ENCODE measurements around the gene MACROD2. TPM values are rescaled to one million over a fixed set of nuclear protein-coding genes. Genes with fewer than 3 reads are reported as not detected.

The MACROD2 gene
- total RNA-seq, 4 donors from 2014 or later, result 1.8 to 4.8 (median 2.9) TPM

DNA sequence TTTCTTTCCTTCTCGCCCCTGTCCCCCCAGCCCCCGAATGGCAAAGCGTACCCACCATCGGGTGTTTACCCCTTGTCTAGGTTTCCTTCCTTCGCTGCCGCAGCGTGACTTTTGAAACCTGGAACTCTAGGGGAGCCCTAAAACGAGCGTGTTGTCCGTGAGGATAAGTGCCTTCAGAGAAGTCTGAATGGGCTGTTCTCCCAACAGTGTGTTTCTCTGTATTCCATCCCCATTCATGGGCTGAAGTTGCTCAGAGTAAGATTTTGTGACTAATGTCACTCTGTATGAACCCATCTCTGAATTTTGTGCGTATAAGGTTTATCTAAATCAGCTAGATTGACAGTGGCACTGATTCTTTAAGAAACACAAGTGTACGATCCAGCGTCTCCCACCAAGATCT lies 949 bp downstream of the MACROD2 start:
- intact Hi-C loops (cut with DNase I), result no loop called here

DNA sequence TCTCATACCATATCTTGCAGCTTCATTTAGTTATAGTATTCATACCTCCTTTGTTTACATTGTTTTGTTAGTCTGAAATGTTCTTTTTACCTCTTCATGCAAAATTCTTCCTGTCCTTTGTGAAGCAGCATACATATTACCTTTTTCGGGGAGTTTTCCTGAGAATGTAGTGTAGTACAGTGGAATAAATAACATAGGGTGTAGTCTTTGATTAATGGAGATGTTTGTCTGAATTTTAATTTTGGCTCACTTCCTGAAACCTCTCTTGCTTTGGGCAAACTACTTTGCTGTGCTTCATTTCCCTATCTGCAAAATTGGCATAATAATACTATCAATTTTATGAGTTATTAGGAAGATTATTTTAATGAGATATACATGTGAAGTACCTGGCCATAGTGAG lies 5.6 kb downstream of the MACROD2 start:
- no peak overlapping the region for H3K27ac ChIP-seq
- no peak for DNase-seq
- H3K36me3 ChIP-seq, result no peaks in the 10 kb centered on the region
- TF ChIP-seq CTCF (IDR thresholded peaks at IDR 0.05), result no peak
- no peak for TF ChIP-seq POLR2A (IDR thresholded peaks at IDR 0.05)
- no peaks in the 10 kb centered on the region for H3K9me3 ChIP-seq
- H3K4me1 ChIP-seq, result peaks cover 0 to 13% (median 0%) of the 10 kb centered on the region in 3 donors
- H3K4me3 ChIP-seq, result no peak overlapping the region
- intact Hi-C loops (cut with DNase I), result no loop called here
- peaks cover 0 to 4% (median 0%) of the 10 kb centered on the region in 4 donors for H3K27me3 ChIP-seq
- WGBS, 2 donors, result 42 to 70% methylated on average over 1 of the region's 1 CpG

More for the DNA sequence above, 949 bp downstream of the MACROD2 start:
- no peak for TF ChIP-seq CTCF (IDR thresholded peaks at IDR 0.05)
- WGBS, 2 donors, result 6 to 11% methylated on average over 9 to 13 of the region's 13 CpGs
- Histone ChIP-seq H3K27me3 (peaks cover 0 to 12% (median 0%) of the 10 kb centered on the region in 4 donors), H3K4me3 (peak overlapping the region; percentile 77 to 89 (median 83)), H3K9me3 (peaks cover 0 to 14% (median 8%) of the 10 kb centered on the region in 3 donors), H3K4me1 (peaks cover 0 to 21% (median 0%) of the 10 kb centered on the region in 3 donors), H3K27ac (peak overlapping the region in 3 of 4 donors; percentile 68 to 88 (median 87)), H3K36me3 (no peaks in the 10 kb centered on the region)
- DNase-seq, result no peak

GRCh38 chr20:14005996-14006395 lies 10.7 kb downstream of the MACROD2 start:
- no peaks in the 10 kb centered on the region for H3K27me3 ChIP-seq
- intact Hi-C loops (cut with DNase I), result no loop called here
- WGBS, 2 donors, result 89 to 97% methylated on average over 4 of the region's 4 CpGs
- no peaks in the 10 kb centered on the region for H3K4me1 ChIP-seq
- no peak overlapping the region for H3K27ac ChIP-seq
- no peak overlapping the region for H3K4me3 ChIP-seq
- H3K9me3 ChIP-seq, result peaks cover 0 to under 1% (median 0%) of the 10 kb centered on the region in 3 donors
- no peak for TF ChIP-seq CTCF (IDR thresholded peaks at IDR 0.05)
- TF ChIP-seq POLR2A (IDR thresholded peaks at IDR 0.05), result no peak
- no peaks in the 10 kb centered on the region for H3K36me3 ChIP-seq
- no peak for DNase-seq

DNA sequence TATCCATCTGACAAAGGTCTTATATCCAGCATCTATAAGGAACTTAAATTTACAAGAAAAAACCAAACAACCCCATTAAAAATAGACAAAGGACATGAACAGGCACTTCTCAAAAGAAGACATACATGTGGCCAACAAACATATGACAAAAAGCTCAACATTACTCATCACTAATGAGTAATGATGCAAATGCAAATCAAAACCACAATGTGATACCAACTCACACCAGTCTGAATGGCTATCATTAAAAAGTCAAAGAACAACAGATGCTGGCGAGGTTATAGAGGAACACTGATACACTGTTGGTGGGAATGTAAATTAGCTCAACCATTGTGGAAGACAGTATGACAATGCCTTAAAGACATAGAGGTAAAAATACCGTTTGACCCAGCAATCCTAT lies 13.9 kb downstream of the MACROD2 start:
- intact Hi-C loops (cut with DNase I), result no loop called here
- H3K4me3 ChIP-seq, result no peak overlapping the region
- 55 to 68% methylated on average over 2 of the region's 2 CpGs for WGBS, 2 donors
- no peaks in the 10 kb centered on the region for H3K36me3 ChIP-seq
- H3K27ac ChIP-seq, result no peak overlapping the region
- H3K27me3 ChIP-seq, result no peaks in the 10 kb centered on the region
- DNase-seq, result no peak
- no peaks in the 10 kb centered on the region for H3K4me1 ChIP-seq
- TF ChIP-seq CTCF (IDR thresholded peaks at IDR 0.05), result no peak
- no peak for TF ChIP-seq POLR2A (IDR thresholded peaks at IDR 0.05)
- H3K9me3 ChIP-seq, result peaks cover 0 to 15% (median 0%) of the 10 kb centered on the region in 3 donors

- peaks cover 0 to 27% (median 0%) of the 10 kb centered on the region in 3 donors for H3K9me3 ChIP-seq
- H3K4me3 ChIP-seq, result no peak overlapping the region
- intact Hi-C loops (cut with DNase I), result no loop called here
- TF ChIP-seq POLR2A (IDR thresholded peaks at IDR 0.05), result no peak
- no peak for TF ChIP-seq CTCF (IDR thresholded peaks at IDR 0.05)
- no peak overlapping the region for H3K27ac ChIP-seq
- 98 to 100% methylated on average over 3 of the region's 3 CpGs for WGBS, 2 donors
- H3K36me3 ChIP-seq, result no peaks in the 10 kb centered on the region
- H3K27me3 ChIP-seq, result no peaks in the 10 kb centered on the region
- H3K4me1 ChIP-seq, result no peaks in the 10 kb centered on the region
- DNase-seq, result no peak
Observed at GRCh38 chr20:14012671-14013070, 17.4 kb downstream of the MACROD2 start.
